HepG2 (cell line): ENCODE measurements around the gene CABP4. TPM values are rescaled to one million over a fixed set of nuclear protein-coding genes. Genes with fewer than 3 reads are reported as not detected.

Experiments used
- BORCS8-MEF2B ChIP-seq: sonication (generic); formaldehyde crosslinking; IDR thresholded peaks from 2 replicates; pipeline ENCODE4 v1.8.0; 2022; ENCODE audit warnings: mild to moderate bottlenecking, missing genetic modification reagents
- FOXO1 ChIP-seq: sonication (generic); formaldehyde crosslinking; IDR thresholded peaks from 2 replicates; pipeline ENCODE4 v1.4.0; 2020; ENCODE audit warnings: missing genetic modification reagents
- MAFG ChIP-seq: sonication (generic); formaldehyde crosslinking; IDR thresholded peaks from 2 replicates; pipeline ENCODE4 v1.5.1; 2020; ENCODE audit warnings: mild to moderate bottlenecking, missing genetic modification reagents
- NCOA2 ChIP-seq: sonication (generic); formaldehyde crosslinking; IDR thresholded peaks from 2 replicates; pipeline ENCODE4 v1.8.0; 2022; ENCODE audit warnings: inconsistent platforms
- NKX3-1 ChIP-seq: sonication (generic); formaldehyde crosslinking; IDR thresholded peaks from 2 replicates; pipeline ENCODE4 v1.5.0; 2020; ENCODE audit warnings: missing genetic modification reagents
- PHF21A ChIP-seq: sonication (generic); formaldehyde crosslinking; IDR thresholded peaks from 2 replicates; pipeline ENCODE4 v1.5.0; 2020; ENCODE audit warnings: mild to moderate bottlenecking, missing genetic modification reagents
- RAD51 ChIP-seq: fragments of 450-650 bp; IDR thresholded peaks from 2 replicates; pipeline ENCODE4 v1.6.1; 2016; ENCODE audit warnings: borderline replicate concordance
- RNF2 ChIP-seq: fragments of 450-650 bp; conservative IDR thresholded peaks from 2 replicates; pipeline ENCODE4 v1.6.1; 2016; ENCODE audit warnings: low read depth
- SMYD3 ChIP-seq: sonication (generic); formaldehyde crosslinking; IDR thresholded peaks from 2 replicates; pipeline ENCODE4 v1.8.1; 2023; ENCODE audit warnings: mild to moderate bottlenecking, missing genetic modification reagents
- SOX13 ChIP-seq, 3 experiments: fragments of 450-650 bp in 1 of 3; sonication (generic) in 1 of 3; formaldehyde crosslinking in 1 of 3; IDR thresholded peaks in 2 of 3; conservative IDR thresholded peaks in 1 of 3; 2 replicates each; pipeline versions ENCODE4 v1.5.0 to v1.6.1; 2016 to 2020; ENCODE audit warnings: antibody characterized with exemption in 1 of 3, mild to moderate bottlenecking in 1 of 3, missing compliant biosample characterization in 1 of 3, missing genetic modification reagents in 1 of 3, moderate library complexity in 1 of 3
- TBL1XR1 ChIP-seq: fragments of 150-350 bp; IDR thresholded peaks from 2 replicates; pipeline ENCODE4 v1.6.1; 2014; ENCODE audit warnings: borderline replicate concordance, low read length; ENCODE audit not compliant: partially characterized antibody
- U2AF1 ChIP-seq: fragments of 200-400 bp; formaldehyde crosslinking; optimal IDR thresholded peaks from 2 replicates; pipeline ENCODE3; 2017; ENCODE audit warnings: mild to moderate bottlenecking, low read depth, low read length
- YEATS2 ChIP-seq: sonication (generic); formaldehyde crosslinking; IDR thresholded peaks from 2 replicates; pipeline ENCODE4 v1.4.0; 2020; ENCODE audit warnings: missing genetic modification reagents, borderline replicate concordance
- ZNF331 ChIP-seq: sonication (generic); formaldehyde crosslinking; IDR thresholded peaks from 2 replicates; pipeline ENCODE4 v1.4.0; 2020; ENCODE audit warnings: missing genetic modification reagents
- ZNF446 ChIP-seq: sonication (generic); formaldehyde crosslinking; IDR thresholded peaks from 2 replicates; pipeline ENCODE4 v1.5.0; 2020; ENCODE audit warnings: mild to moderate bottlenecking, missing genetic modification reagents
- polyA plus RNA-seq, 8 experiments: library from polyadenylated mRNA; depleted of rRNA in 3 of 8; stranded (reverse) in 7 of 8; unstranded in 1 of 8; fragments of >200 nt; fragmentation: Illumina TruSeq in 4 of 8; extraction: Trizol in 4 of 8; gene quantifications; 2 replicates each; pipeline versions ENCODE4 v1.2.1 to v1.2.3, GENCODE V29; 2011 to 2016; ENCODE audit warnings: low read depth in 4 of 8, missing spikeins in 1 of 8, mixed read lengths in 1 of 8; ENCODE audit not compliant: insufficient read depth in 1 of 8
- total RNA-seq, 5 experiments: library from RNA; depleted of rRNA; stranded (reverse); fragments of >200 nt; fragmentation: Illumina TruSeq; extraction: Trizol; gene quantifications; 2 replicates each; pipeline ENCODE4 v1.2.3, GENCODE V29; 2016; ENCODE audit warnings: low read depth in 1 of 5
- TF ChIP-seq, protein P1 (sequence below): sonication (generic); formaldehyde crosslinking; IDR thresholded peaks from 2 replicates; pipeline ENCODE4 v1.5.0; 2020; ENCODE audit warnings: missing genetic modification reagents, mild to moderate bottlenecking, borderline replicate concordance
- TF ChIP-seq, protein P2 (sequence below): sonication (generic); formaldehyde crosslinking; IDR thresholded peaks from 2 replicates; pipeline ENCODE4 v1.9.0; 2022; ENCODE audit warnings: low read depth, missing genetic modification reagents
- TF ChIP-seq, protein P3 (sequence below): IDR thresholded peaks from 2 replicates; pipeline ENCODE4 v1.6.1; 2012; ENCODE audit warnings: low read length, improper control_type of control experiment
- TF ChIP-seq, protein P4 (sequence below), 2 experiments: fragments of 450-650 bp in 1 of 2; sonication (generic) in 1 of 2; formaldehyde crosslinking; IDR thresholded peaks; 2 replicates each; pipeline versions ENCODE4 v1.5.0 to v1.8.0; 2020 to 2022; ENCODE audit warnings: mild to moderate bottlenecking in 1 of 2, missing genetic modification reagents in 1 of 2

The CABP4 gene
- total and polyA plus RNA-seq, 2 of the 13 experiments (the other 11 are each of a cell fraction or from before 2014, with no cell fraction given), result not detected

DNA sequence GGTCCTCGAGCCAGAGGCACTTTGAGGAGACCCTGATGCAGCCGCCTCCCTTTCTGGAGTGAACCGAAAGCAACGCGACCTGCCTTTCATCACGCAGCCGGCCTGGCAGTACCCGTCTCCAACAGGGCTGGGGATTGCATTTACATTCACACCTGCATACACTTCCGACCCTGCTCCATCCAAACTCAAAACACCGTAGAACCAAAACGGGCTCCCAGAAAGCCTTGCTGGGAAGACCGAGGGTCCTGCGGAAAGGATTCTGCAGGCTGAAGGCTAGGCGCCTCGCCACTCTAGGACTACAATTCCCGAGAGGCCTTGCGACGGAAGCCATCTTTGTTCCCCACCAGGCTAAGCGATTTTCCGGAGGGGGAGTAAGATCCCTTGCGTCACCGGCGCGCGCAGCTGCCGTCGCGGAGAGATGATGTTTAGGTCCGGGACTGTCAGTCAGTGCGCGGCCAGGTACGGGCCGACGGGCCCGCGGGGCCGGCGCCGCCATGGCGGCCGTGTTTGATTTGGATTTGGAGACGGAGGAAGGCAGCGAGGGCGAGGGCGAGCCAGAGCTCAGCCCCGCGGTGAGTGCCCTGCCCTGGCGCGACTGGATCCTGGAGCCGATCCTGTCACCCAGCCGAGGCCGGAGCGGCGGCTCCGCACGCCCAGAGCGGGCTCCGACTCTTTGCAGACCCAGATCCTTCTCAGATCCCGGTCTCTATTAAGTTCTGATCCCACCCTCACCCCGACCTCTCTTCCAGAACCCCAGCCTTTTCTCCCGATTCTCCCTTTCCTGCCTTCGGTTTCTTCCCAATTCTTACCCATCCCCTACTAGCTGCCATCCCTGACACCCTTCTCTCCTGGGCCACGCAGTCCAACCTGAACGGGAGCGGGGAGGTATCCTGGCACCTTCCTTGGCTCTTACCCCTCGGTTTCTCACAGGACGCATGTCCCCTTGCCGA lies 26.8 kb upstream of the CABP4 start, which contains the start of gene RPS6KB2 (continued):
- TF ChIP-seq, protein P1, sequence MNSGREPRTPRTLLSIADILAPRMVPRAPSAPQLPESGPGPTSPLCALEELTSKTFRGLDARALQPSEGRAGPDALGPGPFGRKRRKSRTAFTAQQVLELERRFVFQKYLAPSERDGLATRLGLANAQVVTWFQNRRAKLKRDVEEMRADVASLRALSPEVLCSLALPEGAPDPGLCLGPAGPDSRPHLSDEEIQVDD (CRISPR knock-in tag), result no peak
- TF ChIP-seq TBL1XR1 (peak; percentile 32), RAD51 (no peak), YEATS2 (CRISPR knock-in tag) (peak; percentile 97), SOX13 (IDR thresholded peaks at IDR 0.05) (no peak), SOX13 (CRISPR knock-in tag; conservative IDR thresholded peaks at IDR 0.05 in 1 of 2, IDR thresholded peaks at IDR 0.05 in 1 of 2) (peak in 1 of 2 experiments; percentile 48; a peak in 2 of 4 replicates), U2AF1 (peak; percentile 80), ZNF331 (CRISPR knock-in tag) (peak; percentile 63), SMYD3 (no peak), MAFG (CRISPR knock-in tag) (no peak), PHF21A (CRISPR knock-in tag) (peak; percentile 76), NKX3-1 (peak; percentile 81), BORCS8-MEF2B (0 out of 2 replicates have a peak, but pooled peaks have one; percentile 38), FOXO1 (peak; percentile 62), RNF2 (no peak), NCOA2 (CRISPR knock-in tag) (peak; percentile 42; the same call in 1 of the 2 replicates), ZNF446 (0 out of 2 replicates have a peak, but pooled peaks have one; percentile 64)
- TF ChIP-seq, protein P2, sequence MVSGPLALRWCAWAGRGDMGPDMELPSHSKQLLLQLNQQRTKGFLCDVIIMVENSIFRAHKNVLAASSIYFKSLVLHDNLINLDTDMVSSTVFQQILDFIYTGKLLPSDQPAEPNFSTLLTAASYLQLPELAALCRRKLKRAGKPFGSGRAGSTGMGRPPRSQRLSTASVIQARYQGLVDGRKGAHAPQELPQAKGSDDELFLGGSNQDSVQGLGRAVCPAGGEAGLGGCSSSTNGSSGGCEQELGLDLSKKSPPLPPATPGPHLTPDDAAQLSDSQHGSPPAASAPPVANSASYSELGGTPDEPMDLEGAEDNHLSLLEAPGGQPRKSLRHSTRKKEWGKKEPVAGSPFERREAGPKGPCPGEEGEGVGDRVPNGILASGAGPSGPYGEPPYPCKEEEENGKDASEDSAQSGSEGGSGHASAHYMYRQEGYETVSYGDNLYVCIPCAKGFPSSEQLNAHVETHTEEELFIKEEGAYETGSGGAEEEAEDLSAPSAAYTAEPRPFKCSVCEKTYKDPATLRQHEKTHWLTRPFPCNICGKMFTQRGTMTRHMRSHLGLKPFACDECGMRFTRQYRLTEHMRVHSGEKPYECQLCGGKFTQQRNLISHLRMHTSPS, result peak; percentile 38; the same call in 1 of the 2 replicates
- TF ChIP-seq, protein P3, sequence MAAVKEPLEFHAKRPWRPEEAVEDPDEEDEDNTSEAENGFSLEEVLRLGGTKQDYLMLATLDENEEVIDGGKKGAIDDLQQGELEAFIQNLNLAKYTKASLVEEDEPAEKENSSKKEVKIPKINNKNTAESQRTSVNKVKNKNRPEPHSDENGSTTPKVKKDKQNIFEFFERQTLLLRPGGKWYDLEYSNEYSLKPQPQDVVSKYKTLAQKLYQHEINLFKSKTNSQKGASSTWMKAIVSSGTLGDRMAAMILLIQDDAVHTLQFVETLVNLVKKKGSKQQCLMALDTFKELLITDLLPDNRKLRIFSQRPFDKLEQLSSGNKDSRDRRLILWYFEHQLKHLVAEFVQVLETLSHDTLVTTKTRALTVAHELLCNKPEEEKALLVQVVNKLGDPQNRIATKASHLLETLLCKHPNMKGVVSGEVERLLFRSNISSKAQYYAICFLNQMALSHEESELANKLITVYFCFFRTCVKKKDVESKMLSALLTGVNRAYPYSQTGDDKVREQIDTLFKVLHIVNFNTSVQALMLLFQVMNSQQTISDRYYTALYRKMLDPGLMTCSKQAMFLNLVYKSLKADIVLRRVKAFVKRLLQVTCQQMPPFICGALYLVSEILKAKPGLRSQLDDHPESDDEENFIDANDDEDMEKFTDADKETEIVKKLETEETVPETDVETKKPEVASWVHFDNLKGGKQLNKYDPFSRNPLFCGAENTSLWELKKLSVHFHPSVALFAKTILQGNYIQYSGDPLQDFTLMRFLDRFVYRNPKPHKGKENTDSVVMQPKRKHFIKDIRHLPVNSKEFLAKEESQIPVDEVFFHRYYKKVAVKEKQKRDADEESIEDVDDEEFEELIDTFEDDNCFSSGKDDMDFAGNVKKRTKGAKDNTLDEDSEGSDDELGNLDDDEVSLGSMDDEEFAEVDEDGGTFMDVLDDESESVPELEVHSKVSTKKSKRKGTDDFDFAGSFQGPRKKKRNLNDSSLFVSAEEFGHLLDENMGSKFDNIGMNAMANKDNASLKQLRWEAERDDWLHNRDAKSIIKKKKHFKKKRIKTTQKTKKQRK, result no peak
- TF ChIP-seq, protein P4, sequence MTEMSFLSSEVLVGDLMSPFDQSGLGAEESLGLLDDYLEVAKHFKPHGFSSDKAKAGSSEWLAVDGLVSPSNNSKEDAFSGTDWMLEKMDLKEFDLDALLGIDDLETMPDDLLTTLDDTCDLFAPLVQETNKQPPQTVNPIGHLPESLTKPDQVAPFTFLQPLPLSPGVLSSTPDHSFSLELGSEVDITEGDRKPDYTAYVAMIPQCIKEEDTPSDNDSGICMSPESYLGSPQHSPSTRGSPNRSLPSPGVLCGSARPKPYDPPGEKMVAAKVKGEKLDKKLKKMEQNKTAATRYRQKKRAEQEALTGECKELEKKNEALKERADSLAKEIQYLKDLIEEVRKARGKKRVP (CRISPR knock-in tag; IDR thresholded peaks at IDR 0.05), result peak in 1 of 2 experiments; percentile 74; a peak in 2 of 4 replicates
